Neural cell (in vitro differentiated cells): Measurements from ENCODE around the gene TGFBI. TPM values are rescaled to one million over a fixed set of nuclear protein-coding genes. Genes with fewer than 3 reads are reported as not detected.

ENCODE experiments used
- H2AFZ ChIP-seq: fragments of 200-600, 300-800 bp; sonication (generic), shearing (Covaris generic); 2 replicates; pipeline ENCODE4 v1.6.0; 2014; ENCODE audit warnings: low read depth, mild to moderate bottlenecking, antibody characterized with exemption, low read length, moderate library complexity
- H3F3A ChIP-seq: fragments of 200-600 bp; shearing (Covaris generic); 2 replicates; pipeline ENCODE4 v1.6.1; 2016; ENCODE audit warnings: mild to moderate bottlenecking, moderate library complexity, mixed read lengths, antibody characterized with exemption, low read length; ENCODE audit not compliant: insufficient read depth, poor library complexity, severe bottlenecking
- H3K27ac ChIP-seq: fragments of 200-600, 300-800 bp; sonication (generic), shearing (Covaris generic); 2 replicates; pipeline ENCODE4 v1.5.1; 2014; ENCODE audit warnings: mild to moderate bottlenecking, low read length, moderate library complexity
- H3K27me3 ChIP-seq: fragments of 300-800, 200-600 bp; sonication (generic), shearing (Covaris generic); 2 replicates; pipeline ENCODE4 v1.6.0; 2014; ENCODE audit warnings: mild to moderate bottlenecking, low read depth, low read length, moderate library complexity; ENCODE audit not compliant: insufficient read depth
- H3K36me3 ChIP-seq: fragments of 300-800, 200-600 bp; sonication (generic), shearing (Covaris generic); 2 replicates; pipeline ENCODE4 v1.5.1; 2014; ENCODE audit warnings: mild to moderate bottlenecking, antibody characterized with exemption, low read length, moderate library complexity; ENCODE audit not compliant: insufficient read depth
- H3K4me2 ChIP-seq: fragments of 300-800, 200-600 bp; sonication (generic), shearing (Covaris generic); 2 replicates; pipeline ENCODE4 v1.6.0; 2014; ENCODE audit warnings: mild to moderate bottlenecking, low read length
- H3K4me3 ChIP-seq: fragments of 300-800, 200-600 bp; sonication (generic), shearing (Covaris generic); 2 replicates; pipeline ENCODE4 v1.5.1; 2014; ENCODE audit warnings: mild to moderate bottlenecking, low read length, moderate library complexity
- H3K79me2 ChIP-seq: fragments of 200-600 bp; shearing (Covaris generic); replicated peaks from 2 replicates; pipeline ENCODE4 v1.6.0; 2014; ENCODE audit warnings: mild to moderate bottlenecking, low read length, moderate library complexity; ENCODE audit not compliant: insufficient read depth
- H3K9ac ChIP-seq: fragments of 300-800, 200-600 bp; sonication (generic), shearing (Covaris generic); 2 replicates; pipeline ENCODE4 v1.6.1; 2016; ENCODE audit warnings: mild to moderate bottlenecking, low read length, mixed read lengths
- H3K9me2 ChIP-seq: fragments of 200-600 bp; shearing (Covaris generic); 2 replicates; pipeline ENCODE4 v1.6.1; 2016; ENCODE audit warnings: mild to moderate bottlenecking, low read length, mixed read lengths; ENCODE audit not compliant: insufficient read depth
- H3K9me3 ChIP-seq: fragments of 200-600, 300-800 bp; sonication (generic), shearing (Covaris generic); 2 replicates; pipeline ENCODE4 v1.6.1; 2016; ENCODE audit warnings: mild to moderate bottlenecking, mixed run types, low read length, moderate library complexity, mixed read lengths
- H4K20me1 ChIP-seq: fragments of 200-600 bp; shearing (Covaris generic); 2 replicates; pipeline ENCODE4 v1.6.1; 2016; ENCODE audit warnings: mild to moderate bottlenecking, mixed run types; ENCODE audit not compliant: insufficient read depth
- CTCF ChIP-seq: fragments of 450-650 bp; IDR thresholded peaks from 2 replicates; pipeline ENCODE4 v1.5.1; 2014; ENCODE audit warnings: antibody characterized with exemption, mild to moderate bottlenecking, moderate library complexity; ENCODE audit not compliant: poor library complexity, severe bottlenecking
- EP300 ChIP-seq: fragments of 450-650 bp; conservative IDR thresholded peaks from 2 replicates; pipeline ENCODE4 v1.6.1; 2014; ENCODE audit warnings: antibody characterized with exemption, mild to moderate bottlenecking, moderate library complexity; ENCODE audit not compliant: poor library complexity, severe bottlenecking
- EZH2 ChIP-seq: fragments of 200-600, 300-800 bp; shearing (Covaris generic), sonication (generic); IDR thresholded peaks from 2 replicates; pipeline ENCODE4 v1.6.1; 2014; ENCODE audit warnings: antibody characterized with exemption, low read length, borderline replicate concordance, mild to moderate bottlenecking; ENCODE audit not compliant: insufficient read depth, poor library complexity, severe bottlenecking
- MXI1 ChIP-seq: fragments of 450-650 bp; conservative IDR thresholded peaks from 2 replicates; pipeline ENCODE4 v1.6.1; 2014; ENCODE audit warnings: antibody characterized with exemption, mild to moderate bottlenecking; ENCODE audit not compliant: poor library complexity, severe bottlenecking
- POLR2AphosphoS5 ChIP-seq: IDR thresholded peaks from 2 replicates; pipeline ENCODE4 v1.6.1; 2012
- RAD21 ChIP-seq: fragments of 450-650 bp; conservative IDR thresholded peaks from 2 replicates; pipeline ENCODE4 v1.6.1; 2014; ENCODE audit warnings: antibody characterized with exemption, mild to moderate bottlenecking, moderate library complexity
- REST ChIP-seq: IDR thresholded peaks from 2 replicates; pipeline ENCODE4 v1.6.1; 2012; ENCODE audit warnings: borderline replicate concordance
- SMC3 ChIP-seq: fragments of 450-650 bp; conservative IDR thresholded peaks from 2 replicates; pipeline ENCODE4 v1.6.1; 2014; ENCODE audit warnings: antibody characterized with exemption, mild to moderate bottlenecking, moderate library complexity; ENCODE audit not compliant: poor library complexity
- TAF1 ChIP-seq: IDR thresholded peaks from 2 replicates; pipeline ENCODE4 v1.6.1; 2012; ENCODE audit warnings: low read depth
- polyA plus RNA-seq: library from polyadenylated mRNA; depleted of rRNA; stranded (reverse); fragments of >200 nt; gene quantifications from 2 replicates; pipeline ENCODE4 v1.2.3, GENCODE V29; 2014

TGFBI gene
- polyA plus RNA-seq, 1 donor from 2014 or later: 0.71 TPM

GRCh38 chr5:136046246-136046645, 17.5 kb downstream of the TGFBI start:
- no peak overlapping the region for H3K4me2 ChIP-seq
- no peaks in the 10 kb centered on the region for H4K20me1 ChIP-seq
- H3K9me2 ChIP-seq: no peaks in the 10 kb centered on the region
- H3F3A ChIP-seq: no peaks in the 10 kb centered on the region
- TF ChIP-seq POLR2AphosphoS5 (no peak), EZH2 (no peak), REST (no peak), MXI1 (no peak), RAD21 (no peak)
- H2AFZ ChIP-seq: no peak overlapping the region
- H3K79me2 ChIP-seq: no peaks in the 10 kb centered on the region
- H3K9ac ChIP-seq: no peak overlapping the region
- no peak overlapping the region for H3K4me3 ChIP-seq
- no peaks in the 10 kb centered on the region for H3K36me3 ChIP-seq
- H3K27me3 ChIP-seq: no peaks in the 10 kb centered on the region
- H3K9me3 ChIP-seq: no peaks in the 10 kb centered on the region
- H3K27ac ChIP-seq: no peak overlapping the region

- Histone ChIP-seq H3K27ac (no peak overlapping the region), H3K9me3 (no peaks in the 10 kb centered on the region), H3K4me2 (no peak overlapping the region), H3F3A (no peaks in the 10 kb centered on the region), H3K36me3 (no peaks in the 10 kb centered on the region), H2AFZ (no peak overlapping the region), H3K9ac (no peak overlapping the region), H4K20me1 (no peaks in the 10 kb centered on the region), H3K79me2 (no peaks in the 10 kb centered on the region), H3K9me2 (no peaks in the 10 kb centered on the region), H3K4me3 (no peak overlapping the region), H3K27me3 (no peaks in the 10 kb centered on the region)
- TF ChIP-seq CTCF (no peak), POLR2AphosphoS5 (no peak), EZH2 (no peak), REST (no peak), TAF1 (no peak), SMC3 (no peak), RAD21 (no peak), MXI1 (no peak), EP300 (no peak)
Observed at GRCh38 chr5:136047858-136048257, 19.1 kb downstream of the TGFBI start.
